Lung (tissue), 12 donors: ENCODE data around the gene APOBEC3C. TPM values are rescaled to one million over a fixed set of nuclear protein-coding genes. Genes with fewer than 3 reads are reported as not detected.
"Not testable (repeated sequence)": the region's sequence is repeated elsewhere in the genome, so short reads cannot be mapped to it uniquely, and the experiment has no call there.

Source experiments
- ATAC-seq: fragments of 200-7000 bp; cut with Tn5 transposase; one replicate; pipeline ENCODE4 v1.9.1; 2020; ENCODE audit warnings: moderate number of reproducible peaks; ENCODE audit not compliant: insufficient read depth, low FRiP score
- DNase-seq, 3 donors: peaks; one replicate each; pipeline ENCODE4 v3.0.0-alpha.2; 2013 to 2017
- H3K27ac ChIP-seq, 2 donors: one replicate each; pipeline ENCODE4 v1.5.1; 2013; ENCODE audit warnings: mild to moderate bottlenecking in 2 of 2, moderate library complexity in 2 of 2, control low read depth in 1 of 2, inconsistent platforms in 1 of 2, low read depth in 1 of 2, low read length in 1 of 2
- H3K27me3 ChIP-seq, 3 donors: one replicate each; pipeline ENCODE4 v1.5.1; 2013; ENCODE audit warnings: low read length in 2 of 3; ENCODE audit not compliant: control insufficient read depth in 3 of 3, insufficient read depth in 3 of 3
- H3K36me3 ChIP-seq, 4 donors: one replicate each; pipeline ENCODE4 v1.5.1; 2013; ENCODE audit warnings: low read length in 4 of 4, mild to moderate bottlenecking in 1 of 4, moderate library complexity in 1 of 4; ENCODE audit not compliant: control insufficient read depth in 4 of 4, insufficient read depth in 4 of 4
- H3K4me1 ChIP-seq, 5 donors: one replicate each; pipeline ENCODE4 v1.5.1; 2013; ENCODE audit warnings: low read length in 5 of 5, mild to moderate bottlenecking in 2 of 5, moderate library complexity in 1 of 5; ENCODE audit not compliant: control insufficient read depth in 5 of 5, insufficient read depth in 5 of 5
- H3K4me3 ChIP-seq: one replicate; pipeline ENCODE4 v1.5.1; 2013; ENCODE audit warnings: mild to moderate bottlenecking, control low read depth, moderate library complexity
- H3K9ac ChIP-seq, 2 donors: one replicate each; pipeline ENCODE4 v1.5.1; 2013; ENCODE audit warnings: low read length in 2 of 2, control low read depth in 1 of 2; ENCODE audit not compliant: insufficient read depth in 1 of 2
- H3K9me3 ChIP-seq, 4 donors: one replicate each; pipeline ENCODE4 v1.5.1; 2013; ENCODE audit warnings: low read length in 3 of 4, mild to moderate bottlenecking in 1 of 4, moderate library complexity in 1 of 4; ENCODE audit not compliant: control insufficient read depth in 4 of 4, insufficient read depth in 3 of 4
- WGBS, 2 donors: extraction: QIAGEN DNeasy Blood & Tissue Kit; methylation state at CpG; one replicate each; pipeline ENCODE4 v1.1.7; 2013; 5-methylcytosine and 5-hydroxymethylcytosine counted together
- polyA plus RNA-seq, 2 donors: library from polyadenylated mRNA; stranded (reverse); fragments of 200-250 nt; gene quantifications; one replicate each; pipeline ENCODE4 v1.2.1, GENCODE V29; 2013
- total RNA-seq, 2 donors: library from RNA; depleted of rRNA in 1 of 2; stranded (reverse); fragments of >200 nt in 1 of 2; gene quantifications; one replicate each; pipeline ENCODE4 v1.2.1, GENCODE V29; 2014 to 2021
- TF ChIP-seq, protein P1 (sequence below): IDR thresholded peaks from 2 replicates; pipeline ENCODE4 v1.5.1; 2012; ENCODE audit warnings: mild to moderate bottlenecking; ENCODE audit errors: control extremely low read depth, extremely low read depth
- donor health status: control.
- donor health status: control.
- donor health status: Bipolar disorder and iron deficiency.
- donor health status: healthy.
- donor health status: DM: yes; HTN: yes; CAD: no.

APOBEC3C gene
- total and polyA plus RNA-seq, 4 donors = 11.1 to 21.7 (median 13.6) TPM

DNA sequence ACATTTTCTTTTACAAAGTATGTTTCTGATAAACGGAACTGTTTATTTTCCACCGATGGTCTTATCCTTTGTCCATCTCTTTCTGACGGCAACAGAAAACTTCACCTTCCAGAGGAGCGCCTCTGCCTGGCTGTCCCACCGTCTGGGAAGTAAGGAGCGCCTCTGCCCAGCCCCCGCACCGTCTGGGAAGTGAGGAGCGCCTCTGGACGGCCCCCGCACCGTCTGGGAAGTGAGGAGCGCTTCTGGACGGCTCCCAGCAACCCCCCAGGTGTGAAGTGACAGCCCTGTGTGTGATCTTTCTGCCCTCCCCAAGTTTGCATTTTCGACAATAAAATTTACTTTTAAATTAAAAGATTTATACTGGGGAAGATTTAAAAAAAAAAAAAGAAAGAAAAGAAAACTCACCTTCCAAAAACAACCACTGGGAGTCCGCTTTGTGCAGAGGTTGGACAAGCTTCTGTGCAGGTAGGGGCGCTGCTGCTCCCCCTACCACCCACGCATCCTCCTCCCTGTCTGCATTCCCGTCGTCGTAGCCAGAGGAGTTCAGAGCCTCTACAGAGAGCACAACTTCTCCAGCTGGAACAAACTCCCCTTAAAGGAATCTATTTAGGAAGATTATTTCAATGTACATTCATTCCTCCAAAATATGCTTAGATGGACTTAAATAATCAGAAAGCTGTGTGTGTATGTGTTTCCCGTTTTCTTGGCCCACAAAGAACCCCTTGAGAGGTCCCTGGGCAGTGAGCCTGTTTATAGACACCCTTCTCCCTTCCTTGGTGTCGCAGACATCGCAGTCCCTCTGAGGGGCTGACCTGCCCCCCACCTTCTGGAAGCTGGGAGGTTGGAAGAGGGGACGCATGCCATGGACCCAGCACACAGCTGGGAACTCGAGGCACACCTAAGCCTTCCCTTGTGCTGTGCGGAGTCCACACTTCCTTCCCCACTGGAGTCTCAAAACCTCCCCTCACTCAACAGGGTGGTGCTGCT is 32.8 kb upstream of the APOBEC3C start:
- TF ChIP-seq, protein P1, sequence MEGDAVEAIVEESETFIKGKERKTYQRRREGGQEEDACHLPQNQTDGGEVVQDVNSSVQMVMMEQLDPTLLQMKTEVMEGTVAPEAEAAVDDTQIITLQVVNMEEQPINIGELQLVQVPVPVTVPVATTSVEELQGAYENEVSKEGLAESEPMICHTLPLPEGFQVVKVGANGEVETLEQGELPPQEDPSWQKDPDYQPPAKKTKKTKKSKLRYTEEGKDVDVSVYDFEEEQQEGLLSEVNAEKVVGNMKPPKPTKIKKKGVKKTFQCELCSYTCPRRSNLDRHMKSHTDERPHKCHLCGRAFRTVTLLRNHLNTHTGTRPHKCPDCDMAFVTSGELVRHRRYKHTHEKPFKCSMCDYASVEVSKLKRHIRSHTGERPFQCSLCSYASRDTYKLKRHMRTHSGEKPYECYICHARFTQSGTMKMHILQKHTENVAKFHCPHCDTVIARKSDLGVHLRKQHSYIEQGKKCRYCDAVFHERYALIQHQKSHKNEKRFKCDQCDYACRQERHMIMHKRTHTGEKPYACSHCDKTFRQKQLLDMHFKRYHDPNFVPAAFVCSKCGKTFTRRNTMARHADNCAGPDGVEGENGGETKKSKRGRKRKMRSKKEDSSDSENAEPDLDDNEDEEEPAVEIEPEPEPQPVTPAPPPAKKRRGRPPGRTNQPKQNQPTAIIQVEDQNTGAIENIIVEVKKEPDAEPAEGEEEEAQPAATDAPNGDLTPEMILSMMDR = peak; percentile 7
- no peak overlapping the region for H3K4me3 ChIP-seq
- H3K27me3 ChIP-seq = no peaks in the 10 kb centered on the region
- H3K4me1 ChIP-seq = peaks cover 0 to 11% (median 0%) of the 10 kb centered on the region in 5 donors
- peaks cover 0 to 3% (median 0%) of the 10 kb centered on the region in 4 donors for H3K36me3 ChIP-seq
- peak overlapping the region in 1 of 2 donors; percentile 50 for H3K27ac ChIP-seq
- peak overlapping the region in 1 of 2 donors; percentile 8 for H3K9ac ChIP-seq
- WGBS, 2 donors = 25 to 29% methylated on average over 27 of the region's 27 CpGs
- no peaks in the 10 kb centered on the region for H3K9me3 ChIP-seq
- ATAC-seq (peak; percentile 16), DNase-seq (peak; percentile 46 to 69 (median 68))

DNA sequence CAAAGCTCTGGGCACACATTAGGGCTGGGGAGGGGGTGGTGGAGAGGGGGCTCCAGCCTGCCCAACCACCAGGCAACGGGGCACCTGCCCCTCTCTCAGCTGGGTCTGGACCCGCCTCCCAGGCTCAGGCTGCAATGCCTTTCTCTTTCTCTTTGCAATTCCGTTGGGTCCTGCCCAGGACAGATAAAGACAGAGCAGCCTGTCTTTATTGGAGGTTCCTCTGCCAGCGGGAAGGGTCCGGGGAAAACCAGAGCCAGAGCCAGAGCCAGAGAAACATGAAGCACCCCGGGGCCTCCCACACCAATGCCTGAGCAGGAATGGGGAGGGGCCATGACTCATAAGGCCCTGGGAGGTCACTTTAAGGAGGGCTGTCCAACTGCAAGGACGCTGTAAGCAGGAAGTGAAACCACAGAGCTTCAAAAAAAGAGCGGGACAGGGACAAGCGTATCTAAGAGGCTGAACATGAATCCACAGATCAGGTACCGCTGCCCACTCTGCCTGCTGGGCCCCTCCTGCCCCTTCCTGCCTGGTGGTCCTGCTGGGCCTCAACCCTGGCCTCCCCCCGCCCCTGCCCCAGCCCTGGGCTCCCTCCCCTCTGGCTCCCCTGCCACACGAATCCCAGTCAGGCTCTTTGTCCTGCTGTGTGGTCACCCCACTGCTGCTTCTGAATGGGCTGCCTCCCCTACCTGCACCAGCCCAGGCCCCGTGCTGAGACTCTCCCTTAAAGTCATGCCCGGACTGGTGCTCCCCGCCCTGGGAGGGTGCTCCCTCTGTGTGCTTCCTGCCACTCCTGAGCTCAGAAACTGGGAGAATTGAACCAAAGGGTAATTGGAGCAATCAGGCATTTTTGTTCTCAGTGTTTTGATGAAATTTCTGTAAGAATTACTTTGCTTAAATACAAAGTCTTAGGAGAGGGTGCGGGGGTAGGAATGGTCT is 31.8 kb upstream of the APOBEC3C start, which contains the start of gene APOBEC3B:
TSS of gene APOBEC3B (plus strand) at position 356 of the 936 bp plus-strand sequence. CDS start at position 463, 107 bp downstream.
- Histone ChIP-seq H3K27ac (peak within 1 kb of the TSS; percentile 9 to 50), H3K4me3 (no peak within 1 kb of the TSS), H3K9me3 (no peaks in the 10 kb centered on the region), H3K4me1 (peaks cover 0 to 11% (median 0%) of the 10 kb centered on the region in 5 donors), H3K36me3 (peaks cover 0 to 3% (median 0%) of the 10 kb centered on the region in 4 donors), H3K9ac (peak within 1 kb of the TSS in 1 of 2 donors; percentile 55), H3K27me3 (no peaks in the 10 kb centered on the region)
- TF ChIP-seq, protein P1 = no peak
- DNase-seq = peak; percentile 84 to 96 (median 95)
- 12 to 17% methylated on average over 15 to 16 of the region's 16 CpGs for WGBS, 2 donors
- peak; percentile 84 for ATAC-seq

DNA sequence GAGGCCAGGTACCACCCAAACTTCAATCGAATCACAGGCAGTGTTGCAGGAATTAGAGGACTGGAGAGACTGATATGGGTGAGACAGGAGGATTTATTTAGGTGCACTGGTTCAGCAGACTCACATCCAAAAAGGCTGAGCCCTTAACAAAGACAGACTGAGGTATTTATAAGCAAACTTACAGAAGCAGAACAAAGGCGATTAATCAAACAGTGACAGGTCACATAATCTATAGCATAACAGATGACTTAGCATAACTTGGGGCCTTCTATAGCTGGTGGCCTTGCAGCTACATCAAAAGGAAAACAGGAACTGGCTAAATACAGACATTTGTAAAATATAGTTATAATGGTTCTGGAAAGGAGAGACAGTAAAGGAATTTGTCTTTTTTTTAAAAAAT is 29.8 kb upstream of the APOBEC3C start:
- Histone ChIP-seq H3K27me3 (no peaks in the 10 kb centered on the region), H3K9ac (no peak overlapping the region), H3K4me1 (peaks cover 0 to 11% (median 0%) of the 10 kb centered on the region in 5 donors), H3K36me3 (peaks cover 0 to 3% (median 0%) of the 10 kb centered on the region in 4 donors), H3K27ac (no peak overlapping the region), H3K4me3 (no peak overlapping the region), H3K9me3 (no peaks in the 10 kb centered on the region)
- WGBS, 2 donors = 93 to 94% methylated on average over 2 of the region's 2 CpGs
- ATAC-seq (no peak), DNase-seq (no peak)
- TF ChIP-seq, protein P1 = no peak

DNA sequence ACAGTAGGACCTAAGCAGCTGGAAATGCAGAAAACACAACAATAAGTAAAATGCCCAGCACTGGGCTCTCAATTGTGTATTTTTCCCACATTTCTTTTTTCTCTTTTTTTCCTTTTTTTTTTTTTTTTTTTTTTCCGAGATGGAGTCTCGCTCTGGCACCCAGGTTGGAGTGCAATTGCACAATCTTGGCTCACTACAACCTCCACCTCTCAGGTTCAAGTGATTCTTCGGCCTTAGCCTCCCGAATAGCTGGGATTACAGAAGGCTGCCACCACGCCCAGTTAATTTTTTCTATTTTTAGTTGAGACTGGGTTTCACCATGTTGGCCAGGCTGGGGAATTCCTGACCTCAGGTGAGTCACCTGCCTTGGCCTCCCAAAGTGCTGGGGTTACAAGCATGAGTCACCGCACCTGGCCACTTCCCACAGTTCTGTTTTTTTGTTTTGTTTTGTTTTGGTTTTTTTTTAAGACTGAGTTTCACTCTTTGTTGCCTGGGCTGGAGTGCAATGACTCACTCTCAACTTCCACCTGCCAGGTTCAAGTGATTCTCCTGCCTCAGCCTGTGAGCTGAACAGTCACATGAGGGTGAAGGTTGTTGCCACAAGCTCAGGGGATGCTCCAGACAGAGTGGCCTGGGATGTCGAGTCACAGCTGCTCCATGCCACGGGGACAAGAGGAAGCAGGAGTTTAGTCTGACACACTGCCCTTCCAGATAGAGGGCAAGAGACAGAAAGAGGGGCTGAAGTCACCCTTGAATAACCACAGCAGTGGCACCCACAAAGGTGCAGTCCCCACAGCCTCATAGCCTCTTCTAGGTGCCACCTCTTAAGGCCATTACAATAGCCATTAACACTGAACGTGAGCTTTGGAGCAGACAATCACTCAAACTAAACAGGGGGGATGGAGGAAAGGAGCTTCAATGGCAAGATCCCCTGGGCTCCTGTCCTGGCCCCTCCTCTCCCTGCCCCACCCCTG is 29.0 kb upstream of the APOBEC3C start:
- not testable (repeated sequence) for H3K36me3 ChIP-seq, H3K9ac ChIP-seq, DNase-seq, H3K27me3 ChIP-seq, H3K9me3 ChIP-seq, H3K4me3 ChIP-seq
- peak overlapping the region in 1 of 2 donors; percentile 49 for H3K27ac ChIP-seq
- ATAC-seq = peak; percentile 34
- 67 to 81% methylated on average over 8 to 9 of the region's 9 CpGs for WGBS, 2 donors
- H3K4me1 ChIP-seq = peaks cover 0 to 11% (median 0%) of the 10 kb centered on the region in 5 donors
